ENCODE results near the gene CLCN5. TPM values are rescaled to one million over a fixed set of nuclear protein-coding genes. Genes with fewer than 3 reads are reported as not detected.

Gene CLCN5
- under 1 TPM in 2 of 3 donors, not detected in 1; 0.60 to 1.00 TPM for polyA plus RNA-seq

DNA sequence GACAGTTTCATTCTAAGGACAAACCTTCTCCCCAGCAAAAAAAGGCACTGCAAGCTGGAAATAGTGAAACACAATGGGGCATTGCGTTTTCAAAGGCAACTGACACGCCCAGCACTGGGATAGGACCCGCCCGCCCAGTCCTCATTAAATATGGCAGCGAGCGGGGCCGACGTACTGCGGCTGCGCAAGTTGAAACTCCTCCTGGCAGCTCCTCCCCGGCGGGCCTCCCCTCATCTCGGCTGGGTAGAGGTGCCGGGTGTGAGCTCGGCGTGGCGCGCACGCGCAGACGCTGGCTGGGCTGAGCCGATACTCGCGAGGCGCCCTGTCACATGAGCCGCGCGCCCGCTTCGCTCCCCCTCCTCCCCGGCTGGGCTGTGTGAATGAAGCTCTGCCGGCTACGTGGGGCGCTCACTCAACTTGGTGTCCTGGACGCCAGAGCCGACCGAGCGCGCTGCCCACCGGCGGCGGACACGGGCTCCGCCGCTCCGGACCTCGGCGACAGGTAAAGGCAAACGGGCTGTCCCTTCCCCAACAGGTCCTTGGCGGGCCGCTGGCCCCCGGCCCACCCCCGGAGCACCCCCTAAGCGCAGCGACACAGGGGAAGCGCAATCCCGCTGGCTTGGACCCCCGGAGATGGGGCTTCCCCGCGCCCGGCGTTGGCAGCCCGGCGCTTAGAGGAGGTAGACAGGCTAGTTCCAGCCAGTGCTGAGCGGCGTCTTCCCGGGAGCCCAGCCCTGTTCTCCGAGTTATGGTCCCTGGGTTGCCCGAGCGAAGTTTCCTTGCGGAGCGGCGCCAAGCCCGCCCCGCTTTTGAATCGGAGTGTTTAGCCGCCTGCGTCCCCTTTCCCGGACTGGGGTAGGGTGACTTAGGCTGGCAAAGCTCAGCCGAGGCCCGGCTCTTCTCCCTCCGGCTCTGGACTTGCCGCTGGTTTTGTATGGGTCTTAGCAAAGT, at the start of gene CLCN5:
TSS of gene CLCN5 (plus strand) at position 306 of the 951 bp plus-strand sequence. CDS start 2,703 bp downstream, outside the sequence.
- peak; percentile 91 to 95 (median 94) for DNase-seq
- Mint-ChIP-seq H3K27me3 (ENCODE audit: low read depth in 3 of 3) (peaks cover 0 to 9% (median 2%) of the 10 kb centered on the region in 3 donors), H3K9me3 (no peaks in the 10 kb centered on the region), H3K36me3 (peaks cover 0 to 6% (median 0%) of the 10 kb centered on the region in 3 donors), H3K27ac (peak within 1 kb of the TSS in 4 of 6 donors; percentile 42 to 83 (median 65)), H3K4me3 (peak within 1 kb of the TSS; percentile 76 to 85 (median 82)), H3K4me1 (peaks cover 9 to 14% of the 10 kb centered on the region in 2 donors)

DNA sequence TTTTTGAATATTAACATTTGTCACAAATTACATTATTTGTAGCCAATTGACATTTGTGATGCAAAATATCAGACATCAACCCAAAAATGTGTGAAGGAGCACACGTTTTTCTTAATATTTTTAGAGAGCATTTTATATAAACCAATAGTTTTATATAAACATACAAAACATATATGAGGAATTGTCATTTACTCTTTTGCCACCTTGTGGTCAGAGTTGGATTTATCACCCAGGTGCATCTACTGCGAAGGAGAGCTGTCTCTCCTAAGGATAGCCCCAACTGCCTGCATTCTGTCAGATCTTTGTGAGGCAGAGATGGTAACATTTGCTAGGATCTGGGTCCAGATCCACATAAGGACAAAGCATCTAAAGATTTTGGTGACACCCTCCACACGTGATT, 45.6 kb upstream of the CLCN5 start:
- Mint-ChIP-seq H3K9me3 (no peaks in the 10 kb centered on the region), H3K27ac (peak overlapping the region in 3 of 6 donors; percentile 19 to 45 (median 36)), H3K27me3 (ENCODE audit: low read depth in 3 of 3) (peaks cover 5 to 6% (median 6%) of the 10 kb centered on the region in 3 donors), H3K36me3 (no peaks in the 10 kb centered on the region), H3K4me1 (peaks cover 8 to 10% of the 10 kb centered on the region in 2 donors), H3K4me3 (peak overlapping the region in 1 of 5 donors; percentile 14)
- peak in 1 of 3 donors; percentile 6 for DNase-seq

DNA sequence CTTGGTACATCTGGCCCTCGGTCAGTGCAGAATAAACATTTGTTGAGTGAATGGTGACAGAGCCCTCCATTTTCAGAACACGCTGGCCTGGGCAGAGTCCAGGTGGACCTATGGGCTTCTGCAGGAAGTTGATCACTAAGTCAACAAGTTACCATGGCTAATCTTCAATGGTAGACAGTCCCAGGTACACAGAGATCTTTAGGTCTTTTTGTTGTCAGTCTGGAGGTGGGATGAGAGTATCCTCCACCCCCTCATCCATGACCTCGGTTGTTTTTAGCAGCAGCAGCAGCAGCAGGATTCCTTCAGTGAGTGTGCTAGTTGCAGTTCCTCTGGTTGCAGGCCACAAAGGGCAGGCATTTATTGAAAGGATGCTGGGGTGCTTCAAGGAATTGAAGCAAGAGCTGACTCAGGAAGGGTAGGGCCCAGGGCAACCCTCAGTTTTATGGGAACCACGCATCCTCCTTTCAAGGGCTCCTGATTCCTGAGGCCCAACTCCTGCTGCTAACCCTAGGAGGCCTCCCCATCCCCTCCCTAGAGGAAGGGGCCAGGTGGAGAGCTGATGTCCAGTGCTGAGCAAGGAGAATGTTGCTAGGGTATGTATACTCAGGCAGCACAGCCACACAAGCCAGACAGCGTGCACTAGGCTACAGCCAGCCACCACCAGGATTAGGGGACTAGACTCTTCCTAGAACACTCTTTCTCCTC, 44.8 kb upstream of the CLCN5 start:
- Mint-ChIP-seq H3K9me3 (no peaks in the 10 kb centered on the region), H3K4me1 (peaks cover 8 to 10% of the 10 kb centered on the region in 2 donors), H3K4me3 (peak overlapping the region in 1 of 5 donors; percentile 38), H3K27me3 (ENCODE audit: low read depth in 3 of 3) (peaks cover 5 to 6% (median 6%) of the 10 kb centered on the region in 3 donors), H3K36me3 (no peaks in the 10 kb centered on the region), H3K27ac (peak overlapping the region in 3 of 6 donors; percentile 42 to 62 (median 43))
- no peak for DNase-seq

GRCh38 chrX:49878128-49878833, 44.1 kb upstream of the CLCN5 start:
- peak overlapping the region in 4 of 6 donors; percentile 28 to 72 (median 52) for H3K27ac Mint-ChIP-seq
- peaks cover under 1 to 5% (median 2%) of the 10 kb centered on the region in 3 donors for H3K27me3 Mint-ChIP-seq (ENCODE audit: low read depth in 3 of 3)
- H3K4me1 Mint-ChIP-seq = peaks cover 8 to 10% of the 10 kb centered on the region in 2 donors
- no peaks in the 10 kb centered on the region for H3K36me3 Mint-ChIP-seq
- no peak for DNase-seq
- H3K4me3 Mint-ChIP-seq = peak overlapping the region in 4 of 5 donors; percentile 75 to 86 (median 76)
- no peaks in the 10 kb centered on the region for H3K9me3 Mint-ChIP-seq

- H3K9me3 Mint-ChIP-seq = no peaks in the 10 kb centered on the region
- H3K36me3 Mint-ChIP-seq = no peaks in the 10 kb centered on the region
- DNase-seq = peak; percentile 77 to 81 (median 78)
- peak within 1 kb of the TSS; percentile 34 to 79 (median 62) for H3K27ac Mint-ChIP-seq
- peaks cover 0 to 5% (median 2%) of the 10 kb centered on the region in 3 donors for H3K27me3 Mint-ChIP-seq (ENCODE audit: low read depth in 3 of 3)
- H3K4me1 Mint-ChIP-seq = peaks cover 8 to 10% of the 10 kb centered on the region in 2 donors
- H3K4me3 Mint-ChIP-seq = peak within 1 kb of the TSS; percentile 81 to 86 (median 82)
Observed at GRCh38 chrX:49878834-49879655, 43.4 kb upstream of the CLCN5 start, which contains the start of gene USP27X. TSS of gene USP27X (plus strand) at chrX:49879484. CDS start at chrX:49880308, 824 bp downstream.

DNA sequence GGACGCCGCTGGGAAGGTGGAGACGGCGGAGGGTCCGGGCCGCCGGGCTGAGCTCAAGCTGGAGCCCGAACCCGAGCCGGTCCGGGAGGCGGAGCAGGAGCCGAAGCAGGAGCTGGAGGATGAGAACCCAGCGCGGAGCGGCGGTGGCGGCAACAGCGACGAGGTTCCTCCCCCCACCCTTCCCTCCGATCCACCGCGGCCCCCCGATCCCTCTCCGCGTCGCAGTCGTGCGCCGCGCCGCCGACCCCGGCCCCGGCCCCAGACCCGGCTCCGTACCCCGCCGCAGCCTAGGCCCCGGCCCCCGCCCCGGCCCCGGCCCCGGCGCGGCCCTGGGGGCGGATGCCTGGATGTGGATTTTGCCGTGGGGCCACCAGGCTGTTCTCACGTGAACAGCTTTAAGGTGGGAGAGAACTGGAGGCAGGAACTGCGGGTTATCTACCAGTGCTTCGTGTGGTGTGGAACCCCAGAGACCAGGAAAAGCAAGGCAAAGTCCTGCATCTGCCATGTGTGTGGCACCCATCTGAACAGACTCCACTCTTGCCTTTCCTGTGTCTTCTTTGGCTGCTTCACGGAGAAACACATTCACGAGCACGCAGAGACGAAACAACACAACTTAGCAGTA, 42.6 kb upstream of the CLCN5 start:
- peak in 1 of 3 donors; percentile 7 for DNase-seq
- peak overlapping the region in 3 of 6 donors; percentile 62 to 79 (median 62) for H3K27ac Mint-ChIP-seq
- H3K27me3 Mint-ChIP-seq (ENCODE audit: low read depth in 3 of 3) = peaks cover 0 to 5% (median 0%) of the 10 kb centered on the region in 3 donors
- H3K4me1 Mint-ChIP-seq = peaks cover 8 to 16% of the 10 kb centered on the region in 2 donors
- no peaks in the 10 kb centered on the region for H3K36me3 Mint-ChIP-seq
- no peaks in the 10 kb centered on the region for H3K9me3 Mint-ChIP-seq
- peak overlapping the region; percentile 81 to 86 (median 82) for H3K4me3 Mint-ChIP-seq

GRCh38 chrX:49880668-49881067, 41.7 kb upstream of the CLCN5 start:
- no peak for DNase-seq
- peaks cover 8 to 16% of the 10 kb centered on the region in 2 donors for H3K4me1 Mint-ChIP-seq
- H3K9me3 Mint-ChIP-seq = no peaks in the 10 kb centered on the region
- no peaks in the 10 kb centered on the region for H3K36me3 Mint-ChIP-seq
- H3K27ac Mint-ChIP-seq = no peak overlapping the region
- H3K4me3 Mint-ChIP-seq = peak overlapping the region in 2 of 5 donors; percentile 33 to 43
- H3K27me3 Mint-ChIP-seq (ENCODE audit: low read depth in 3 of 3) = peaks cover 0 to 5% (median 0%) of the 10 kb centered on the region in 3 donors

- Mint-ChIP-seq H3K4me3 (no peak overlapping the region), H3K27me3 (ENCODE audit: low read depth in 3 of 3) (peaks cover 0 to 7% (median 0%) of the 10 kb centered on the region in 3 donors), H3K27ac (no peak overlapping the region), H3K36me3 (no peaks in the 10 kb centered on the region), H3K9me3 (no peaks in the 10 kb centered on the region), H3K4me1 (peaks cover 8 to 16% of the 10 kb centered on the region in 2 donors)
- DNase-seq = peak; percentile 26 to 45 (median 38)
Observed at GRCh38 chrX:49884290-49884862, 38.0 kb upstream of the CLCN5 start.

GRCh38 chrX:49892542-49892941, 29.9 kb upstream of the CLCN5 start:
- Mint-ChIP-seq H3K9me3 (peaks cover 0 to 9% (median 6%) of the 10 kb centered on the region in 6 donors), H3K4me3 (no peak overlapping the region), H3K4me1 (no peaks in the 10 kb centered on the region), H3K36me3 (no peaks in the 10 kb centered on the region), H3K27ac (no peak overlapping the region), H3K27me3 (ENCODE audit: low read depth in 3 of 3) (peaks cover 2 to 6% (median 4%) of the 10 kb centered on the region in 3 donors)
- no peak for DNase-seq

- H3K27me3 Mint-ChIP-seq (ENCODE audit: low read depth in 3 of 3) = peaks cover 2 to 22% (median 9%) of the 10 kb centered on the region in 3 donors
- no peak for DNase-seq
Observed at GRCh38 chrX:49896951-49897350, 25.4 kb upstream of the CLCN5 start.

DNA sequence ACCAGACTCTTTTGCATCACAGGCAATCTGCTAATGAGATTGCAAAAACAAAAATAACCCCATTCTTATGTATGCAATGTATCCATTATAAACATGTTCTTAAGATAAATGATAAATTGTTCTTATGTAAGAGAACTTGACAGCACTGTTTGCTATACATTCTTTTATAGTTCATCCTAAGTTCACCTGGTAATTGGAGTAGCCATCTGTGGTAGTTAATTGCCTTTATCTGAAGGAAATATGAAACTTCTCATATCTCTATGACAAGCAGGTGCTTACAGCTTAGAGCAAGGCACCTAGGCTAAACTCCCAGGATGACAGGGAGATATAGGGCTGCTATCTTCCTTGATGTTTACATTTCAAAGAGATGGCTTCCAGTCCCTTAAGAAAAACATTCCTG, 21.3 kb upstream of the CLCN5 start:
- H3K27me3 Mint-ChIP-seq (ENCODE audit: low read depth in 3 of 3) = peaks cover 2 to 29% (median 6%) of the 10 kb centered on the region in 3 donors
- H3K4me3 Mint-ChIP-seq = no peak overlapping the region

More at GRCh38 chrX:49896951-49897350, 25.4 kb upstream of the CLCN5 start:
- no peak overlapping the region for H3K4me3 Mint-ChIP-seq
- H3K27ac Mint-ChIP-seq = no peak overlapping the region
- H3K36me3 Mint-ChIP-seq = no peaks in the 10 kb centered on the region
- no peaks in the 10 kb centered on the region for H3K4me1 Mint-ChIP-seq
- H3K9me3 Mint-ChIP-seq = peaks cover 0 to 10% (median 7%) of the 10 kb centered on the region in 6 donors

More for the DNA sequence above, 21.3 kb upstream of the CLCN5 start:
- no peak for DNase-seq
- H3K36me3 Mint-ChIP-seq = no peaks in the 10 kb centered on the region
- no peaks in the 10 kb centered on the region for H3K4me1 Mint-ChIP-seq
- peaks cover 0 to 10% (median 6%) of the 10 kb centered on the region in 6 donors for H3K9me3 Mint-ChIP-seq
- H3K27ac Mint-ChIP-seq = no peak overlapping the region

All from immature natural killer cell (primary cell).